ENCODE results near the gene SSB.

Gene SSB

DNA sequence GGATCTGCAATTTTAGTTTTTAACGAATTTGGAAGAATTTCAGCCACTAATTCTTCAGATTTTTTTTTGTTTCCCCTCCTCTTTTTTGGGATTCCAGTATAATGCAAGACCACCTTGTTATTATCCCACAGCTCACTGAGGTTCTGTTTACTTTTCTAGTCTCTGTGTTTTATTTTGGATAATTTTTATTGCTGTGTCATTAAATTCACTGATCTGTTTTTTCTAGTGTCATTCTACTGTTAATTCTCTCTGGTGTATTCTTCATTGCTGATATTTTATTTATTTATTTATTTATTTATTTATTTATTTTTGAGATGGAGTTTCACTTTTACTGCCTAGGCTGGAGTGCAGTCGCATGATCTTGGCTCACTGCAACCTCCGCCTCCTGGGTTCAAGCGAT, 60.8 kb downstream of the SSB start:
- ChIA-PET CTCF (no interaction called here), POLR2A (ENCODE audit: low non-redundant PET) (no interaction called here)
- no peak for DNase-seq (ENCODE audit: low spot score)
- H3K27ac ChIP-seq = no peak overlapping the region
- TF ChIP-seq, protein P1, sequence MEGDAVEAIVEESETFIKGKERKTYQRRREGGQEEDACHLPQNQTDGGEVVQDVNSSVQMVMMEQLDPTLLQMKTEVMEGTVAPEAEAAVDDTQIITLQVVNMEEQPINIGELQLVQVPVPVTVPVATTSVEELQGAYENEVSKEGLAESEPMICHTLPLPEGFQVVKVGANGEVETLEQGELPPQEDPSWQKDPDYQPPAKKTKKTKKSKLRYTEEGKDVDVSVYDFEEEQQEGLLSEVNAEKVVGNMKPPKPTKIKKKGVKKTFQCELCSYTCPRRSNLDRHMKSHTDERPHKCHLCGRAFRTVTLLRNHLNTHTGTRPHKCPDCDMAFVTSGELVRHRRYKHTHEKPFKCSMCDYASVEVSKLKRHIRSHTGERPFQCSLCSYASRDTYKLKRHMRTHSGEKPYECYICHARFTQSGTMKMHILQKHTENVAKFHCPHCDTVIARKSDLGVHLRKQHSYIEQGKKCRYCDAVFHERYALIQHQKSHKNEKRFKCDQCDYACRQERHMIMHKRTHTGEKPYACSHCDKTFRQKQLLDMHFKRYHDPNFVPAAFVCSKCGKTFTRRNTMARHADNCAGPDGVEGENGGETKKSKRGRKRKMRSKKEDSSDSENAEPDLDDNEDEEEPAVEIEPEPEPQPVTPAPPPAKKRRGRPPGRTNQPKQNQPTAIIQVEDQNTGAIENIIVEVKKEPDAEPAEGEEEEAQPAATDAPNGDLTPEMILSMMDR (conservative IDR thresholded peaks at IDR 0.05; ENCODE audit: low read depth) = no peak

DNA sequence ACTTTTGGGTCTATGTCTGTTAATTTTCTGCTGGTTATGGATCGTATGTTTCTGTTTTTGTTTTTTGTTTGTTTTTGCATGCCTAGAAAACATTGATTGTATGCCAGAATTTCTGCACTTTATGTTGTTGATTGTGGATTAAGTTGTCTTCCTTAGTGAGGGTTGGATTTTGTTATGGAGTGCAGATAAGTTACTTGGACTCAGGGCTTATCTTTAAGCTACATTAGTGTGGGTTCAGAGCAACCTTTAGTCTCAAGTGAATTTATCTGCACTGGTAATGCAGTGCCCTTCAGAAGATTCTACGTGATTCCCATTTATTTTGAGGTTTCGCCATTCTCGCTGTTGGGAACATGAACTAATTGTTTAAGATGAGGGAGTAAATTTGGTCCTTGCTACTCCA, 61.5 kb downstream of the SSB start:
- TF ChIP-seq, protein P1 (conservative IDR thresholded peaks at IDR 0.05; ENCODE audit: low read depth) = no peak
- ChIA-PET POLR2A (ENCODE audit: low non-redundant PET) (no interaction called here), CTCF (no interaction called here)
- H3K27ac ChIP-seq = no peak overlapping the region
- DNase-seq (ENCODE audit: low spot score) = no peak
